NCI-H1417 (cell line): Measurements from ENCODE around the gene SMAD2.

Experiments
- DNase-seq, 3 experiments: peaks; one replicate each; lab custom pipeline; 2025; lab: John Stamatoyannopoulos, UW

The SMAD2 gene

DNA sequence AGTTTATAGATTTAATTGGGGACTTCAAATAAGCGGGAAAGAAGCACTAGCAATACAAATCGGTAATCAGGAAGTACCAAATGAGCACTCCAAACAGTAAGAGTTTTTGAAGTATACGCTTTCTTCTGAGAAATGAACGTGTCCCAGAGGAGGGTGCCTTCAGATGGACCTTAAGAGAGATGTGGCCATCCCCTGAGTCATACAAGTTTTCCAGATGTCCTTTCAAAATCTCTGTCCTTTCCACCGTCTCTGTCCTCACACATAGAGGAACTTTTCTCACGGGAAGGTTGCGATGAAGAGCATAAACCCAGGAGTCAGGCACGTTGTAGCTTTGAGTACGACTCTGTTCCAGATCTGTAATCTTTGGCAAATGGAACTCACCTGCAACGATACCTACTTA, 1.7 kb upstream of the SMAD2 start:
- DNase-seq, result peak in 1 of 3 experiments; percentile 26

GRCh38 chr18:47931718-47932103, 1.3 kb upstream of the SMAD2 start:
- DNase-seq, result peak; percentile 50 to 94 (median 87)

GRCh38 chr18:47930931-47931717, 665 bp upstream of the SMAD2 start:
- peak; percentile 94 to 99 (median 99) for DNase-seq

GRCh38 chr18:47929681-47930198, 719 bp downstream of the SMAD2 start:
- DNase-seq, result peak in 1 of 3 experiments; percentile 39

GRCh38 chr18:47928466-47928865, 2.0 kb downstream of the SMAD2 start:
- no peak for DNase-seq

DNA sequence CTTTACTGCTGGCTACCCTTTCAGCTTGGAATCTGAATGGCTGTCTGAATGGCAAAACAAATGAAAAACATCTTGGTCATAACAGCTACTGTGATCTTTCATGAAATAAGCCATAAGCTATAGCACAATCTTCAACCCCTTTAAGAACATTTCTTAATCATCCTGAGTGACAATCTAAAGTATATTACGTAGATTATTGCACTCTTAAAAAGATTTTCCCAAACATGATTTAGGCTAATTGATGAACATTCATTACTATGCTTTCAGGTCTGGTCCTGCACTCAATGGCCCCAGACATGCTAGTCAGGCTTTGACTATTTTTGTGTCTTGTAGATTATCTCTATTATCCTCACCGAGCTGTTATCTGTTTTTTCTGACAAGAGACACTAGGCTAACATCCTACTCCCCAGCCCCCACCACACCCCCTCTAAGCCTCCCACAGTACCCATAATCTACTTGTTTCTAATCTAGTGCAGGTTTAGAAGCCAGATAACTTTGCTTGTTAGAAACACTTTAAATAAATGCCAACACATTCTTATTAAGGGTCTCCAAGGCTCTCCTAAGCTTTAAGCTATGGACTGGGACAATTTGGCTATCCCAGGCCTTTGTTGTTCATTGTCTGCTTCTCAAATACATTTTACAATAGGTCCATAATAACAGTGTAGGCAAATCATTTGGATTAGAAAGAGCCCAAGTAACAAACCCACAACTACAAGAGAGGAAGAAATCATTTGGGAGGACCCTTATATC, 4.2 kb downstream of the SMAD2 start:
- no peak for DNase-seq

DNA sequence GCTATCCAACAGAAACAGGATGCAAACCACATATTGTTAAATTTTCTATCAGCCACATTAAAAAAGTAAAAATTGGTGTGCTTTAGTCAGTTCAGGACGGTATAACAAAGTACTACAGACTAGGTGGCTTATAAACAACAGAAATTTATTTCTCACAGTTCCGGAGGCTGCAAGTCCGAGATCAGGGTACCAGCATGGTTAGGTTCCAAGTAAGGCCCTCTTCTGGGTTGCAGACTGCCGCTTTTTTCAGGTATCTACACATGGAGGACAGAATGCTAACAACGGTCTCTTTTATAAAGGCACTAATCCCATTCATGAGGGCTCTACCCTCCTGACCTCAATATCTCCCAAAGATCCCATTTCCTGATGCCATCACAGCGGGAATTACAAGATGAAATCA, 10.5 kb downstream of the SMAD2 start:
- no peak for DNase-seq

- no peak for DNase-seq
These were observed 12.4 kb downstream of the SMAD2 start for GRCh38 chr18:47917923-47918610.

GRCh38 chr18:47915930-47916329, 14.5 kb downstream of the SMAD2 start:
- no peak for DNase-seq

DNA sequence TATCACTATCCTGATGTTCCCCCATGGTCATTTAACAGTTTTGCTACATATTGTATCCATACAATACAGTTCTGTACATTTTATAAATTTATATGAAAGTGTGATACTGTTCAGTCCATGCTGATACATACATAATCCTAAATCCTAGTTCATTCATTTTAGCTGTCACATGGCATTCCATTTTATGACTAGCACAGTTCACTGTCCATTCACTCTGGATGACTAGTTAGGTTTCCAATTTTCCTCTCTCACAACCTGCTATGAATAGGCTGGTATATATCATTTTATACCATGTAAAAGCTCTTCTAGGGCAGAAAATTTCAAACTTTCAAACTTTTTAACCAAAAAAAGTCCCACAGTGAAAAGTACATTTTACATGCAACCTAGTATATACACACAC, 15.2 kb downstream of the SMAD2 start:
- no peak for DNase-seq

DNA sequence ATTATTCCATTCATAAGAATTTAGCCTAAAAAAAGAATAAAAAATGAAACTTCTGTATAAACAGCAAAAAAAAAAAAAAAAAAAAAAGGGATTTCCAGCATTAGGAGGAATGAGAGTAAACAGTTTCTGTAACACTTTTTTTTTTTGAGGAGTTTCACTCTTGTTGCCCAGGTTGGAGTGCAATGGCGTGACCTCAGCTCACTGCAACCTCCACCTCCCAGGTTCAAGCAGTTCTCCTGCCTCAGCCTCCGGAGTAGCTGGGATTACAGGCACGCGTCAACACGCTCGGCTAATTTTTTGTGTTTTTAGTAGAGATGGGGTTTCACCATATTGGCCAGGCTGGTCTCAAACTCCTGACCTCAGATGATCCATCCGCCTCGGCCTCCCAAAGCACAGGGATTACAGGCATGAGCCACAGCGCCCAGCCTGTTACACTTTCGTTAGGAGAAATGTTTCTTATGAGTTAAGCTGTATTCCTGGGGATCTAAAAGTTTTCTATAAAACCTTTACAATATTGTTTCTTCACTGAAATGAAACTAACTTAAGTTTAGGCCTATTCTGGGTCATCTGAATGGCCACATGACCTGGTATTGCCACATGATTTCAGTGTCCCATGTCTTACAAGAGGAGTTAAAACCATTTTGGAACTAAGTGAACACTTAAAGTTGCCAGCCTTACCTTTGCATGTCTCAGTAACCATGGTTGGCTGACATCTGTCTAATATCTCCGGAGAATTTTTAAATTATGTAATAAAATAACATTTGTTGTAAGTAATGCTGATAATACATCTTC, 17.5 kb downstream of the SMAD2 start:
- no peak for DNase-seq

- DNase-seq, result no peak
These were observed 18.1 kb downstream of the SMAD2 start for GRCh38 chr18:47912343-47912742.

- DNase-seq, result no peak
These were observed 18.6 kb downstream of the SMAD2 start for GRCh38 chr18:47911877-47912276.

GRCh38 chr18:47909484-47909883, 21.0 kb downstream of the SMAD2 start:
- DNase-seq, result no peak

GRCh38 chr18:47908592-47908991, 21.9 kb downstream of the SMAD2 start:
- peak in 1 of 3 experiments; percentile 25 for DNase-seq

- no peak for DNase-seq
These were observed 24.1 kb downstream of the SMAD2 start for GRCh38 chr18:47906408-47906807.

GRCh38 chr18:47903809-47904208, 26.6 kb downstream of the SMAD2 start:
- DNase-seq, result no peak

DNA sequence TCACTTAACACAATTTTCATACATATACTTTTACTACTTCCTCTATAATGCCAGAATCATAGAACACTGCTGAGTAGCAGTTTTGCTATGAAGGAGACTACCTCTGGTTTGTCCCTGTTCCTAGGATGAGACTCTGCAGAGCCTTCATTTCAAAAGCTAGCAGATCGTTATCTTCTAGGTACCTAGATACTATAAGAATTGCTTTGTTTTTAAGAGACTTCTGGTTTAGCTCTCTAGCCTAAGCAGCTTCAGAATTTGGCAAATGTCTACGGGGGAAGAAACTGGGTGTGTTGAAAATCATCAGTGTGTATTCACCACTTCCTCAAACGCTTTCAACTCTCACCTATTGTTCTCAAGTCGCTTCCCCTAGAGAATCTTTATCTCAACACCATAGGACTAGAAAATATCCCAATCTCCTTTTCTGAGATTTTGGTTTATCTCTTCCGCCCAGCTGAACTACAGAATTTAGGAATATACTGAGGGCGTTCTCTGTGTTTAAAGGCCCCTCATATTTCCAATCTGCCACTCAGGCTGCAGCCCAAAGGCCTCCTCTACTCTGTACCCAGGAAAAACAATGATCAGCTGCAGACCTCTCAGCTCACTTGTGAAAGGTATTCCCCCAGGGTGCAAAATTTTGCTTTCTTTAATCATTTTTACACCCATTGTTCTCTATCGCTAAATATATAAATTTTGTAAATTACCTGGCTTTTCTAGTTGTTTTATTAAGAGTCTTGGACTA, 28.7 kb downstream of the SMAD2 start:
- no peak for DNase-seq

GRCh38 chr18:47899107-47899840, 31.2 kb downstream of the SMAD2 start:
- peak in 1 of 3 experiments; percentile 63 for DNase-seq

- DNase-seq, result peak in 2 of 3 experiments; percentile 38 to 89
These were observed 31.8 kb downstream of the SMAD2 start for GRCh38 chr18:47898696-47899095.
